WERI-Rb-1 (cell line): ENCODE measurements around the gene CCNI2.
A peak's percentile ranks its signal among the peaks of the same experiment; 100 is the strongest.

ENCODE experiments used
- DNase-seq: peaks from one replicate; pipeline ENCODE4 v3.0.0-alpha.2; 2020
- H3K27ac ChIP-seq: fragments of 250-450 bp; sonication (Bioruptor Pico); 2 replicates; pipeline ENCODE4 v1.5.1; 2020; ENCODE audit warnings: mild to moderate bottlenecking, moderate library complexity
- H3K27me3 ChIP-seq: fragments of 250-450 bp; sonication (Bioruptor Pico); 2 replicates; pipeline ENCODE4 v1.5.1; 2021; ENCODE audit warnings: mild to moderate bottlenecking, low read depth, moderate library complexity; ENCODE audit not compliant: insufficient read depth, severe bottlenecking
- H3K36me3 ChIP-seq: fragments of 250-450 bp; sonication (Bioruptor Pico); 2 replicates; pipeline ENCODE4 v1.5.1; 2020; ENCODE audit warnings: mild to moderate bottlenecking, moderate library complexity
- H3K4me3 ChIP-seq: 2 replicates; pipeline ENCODE4 v1.5.1; 2011; ENCODE audit warnings: low read depth, mild to moderate bottlenecking, control low read depth, low read length
- H3K9me3 ChIP-seq: fragments of 250-450 bp; sonication (Bioruptor Pico); 2 replicates; pipeline ENCODE4 v1.5.1; 2021; ENCODE audit warnings: mild to moderate bottlenecking, moderate library complexity; ENCODE audit not compliant: severe bottlenecking
- TF ChIP-seq, protein P1 (sequence below): IDR thresholded peaks from 2 replicates; pipeline ENCODE4 v1.5.1; 2011; ENCODE audit warnings: low read depth, mild to moderate bottlenecking, control low read depth, inconsistent platforms, low read length

Gene CCNI2

DNA sequence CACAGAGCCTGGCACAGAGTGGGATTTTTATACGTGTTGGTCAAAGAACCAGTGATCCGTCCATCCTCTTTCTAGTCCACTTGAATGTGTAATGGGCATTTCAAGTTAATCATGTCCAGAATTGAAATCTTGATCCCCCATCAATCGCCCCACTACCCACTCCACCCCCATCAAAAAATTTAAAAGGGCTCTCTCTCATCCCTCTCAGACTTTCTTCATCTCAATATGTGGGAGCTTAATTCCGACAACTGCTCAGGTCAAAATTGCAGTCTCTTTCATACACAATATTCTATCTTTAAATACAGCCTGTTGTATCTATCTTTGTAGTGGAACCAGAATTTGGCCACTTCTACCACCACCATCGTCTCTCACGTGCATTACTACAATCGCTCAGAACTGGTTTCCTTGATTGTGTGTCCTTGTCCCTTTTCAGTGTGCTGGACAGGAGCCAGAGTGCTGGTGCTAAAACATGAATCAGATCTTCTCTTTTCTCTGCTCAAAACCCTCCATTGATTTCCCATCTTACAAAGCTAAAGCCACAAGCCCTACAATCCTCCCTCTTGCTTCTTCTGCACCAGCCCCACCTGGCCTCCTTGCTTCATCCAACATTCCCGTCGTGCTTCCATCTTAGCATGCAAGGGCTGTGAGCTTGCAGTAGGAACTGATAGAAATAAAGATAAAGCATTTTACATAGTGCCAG lies 9.1 kb upstream of the CCNI2 start:
- TF ChIP-seq, protein P1, sequence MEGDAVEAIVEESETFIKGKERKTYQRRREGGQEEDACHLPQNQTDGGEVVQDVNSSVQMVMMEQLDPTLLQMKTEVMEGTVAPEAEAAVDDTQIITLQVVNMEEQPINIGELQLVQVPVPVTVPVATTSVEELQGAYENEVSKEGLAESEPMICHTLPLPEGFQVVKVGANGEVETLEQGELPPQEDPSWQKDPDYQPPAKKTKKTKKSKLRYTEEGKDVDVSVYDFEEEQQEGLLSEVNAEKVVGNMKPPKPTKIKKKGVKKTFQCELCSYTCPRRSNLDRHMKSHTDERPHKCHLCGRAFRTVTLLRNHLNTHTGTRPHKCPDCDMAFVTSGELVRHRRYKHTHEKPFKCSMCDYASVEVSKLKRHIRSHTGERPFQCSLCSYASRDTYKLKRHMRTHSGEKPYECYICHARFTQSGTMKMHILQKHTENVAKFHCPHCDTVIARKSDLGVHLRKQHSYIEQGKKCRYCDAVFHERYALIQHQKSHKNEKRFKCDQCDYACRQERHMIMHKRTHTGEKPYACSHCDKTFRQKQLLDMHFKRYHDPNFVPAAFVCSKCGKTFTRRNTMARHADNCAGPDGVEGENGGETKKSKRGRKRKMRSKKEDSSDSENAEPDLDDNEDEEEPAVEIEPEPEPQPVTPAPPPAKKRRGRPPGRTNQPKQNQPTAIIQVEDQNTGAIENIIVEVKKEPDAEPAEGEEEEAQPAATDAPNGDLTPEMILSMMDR, result no peak

DNA sequence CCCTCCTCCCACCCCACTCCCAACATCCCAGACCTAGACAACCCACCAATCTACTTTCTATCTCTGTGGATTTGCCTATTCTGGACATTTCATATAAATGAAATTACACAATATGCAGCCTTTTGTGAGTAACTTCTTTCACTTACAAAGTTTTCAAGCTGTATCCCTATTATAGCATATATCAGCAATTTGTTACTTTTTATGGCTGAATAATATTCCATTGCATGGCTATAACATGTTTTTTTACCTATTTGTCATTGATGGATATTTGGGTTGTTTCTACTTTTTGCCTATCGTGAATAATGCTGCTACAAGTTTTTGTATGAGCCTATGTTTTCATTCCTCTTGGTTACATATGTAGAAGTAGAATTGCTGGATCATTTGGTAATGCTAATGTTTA lies 8.0 kb upstream of the CCNI2 start:
- no peak overlapping the region for H3K27ac ChIP-seq
- no peaks in the 10 kb centered on the region for H3K36me3 ChIP-seq
- H3K27me3 ChIP-seq, result no peaks in the 10 kb centered on the region
- no peak for DNase-seq
- no peak overlapping the region for H3K4me3 ChIP-seq
- TF ChIP-seq, protein P1, result no peak
- H3K9me3 ChIP-seq, result no peaks in the 10 kb centered on the region

More for the DNA sequence above, 9.1 kb upstream of the CCNI2 start:
- DNase-seq, result no peak
- no peaks in the 10 kb centered on the region for H3K27me3 ChIP-seq
- peak overlapping the region; percentile 78 for H3K4me3 ChIP-seq
- no peaks in the 10 kb centered on the region for H3K9me3 ChIP-seq
- H3K27ac ChIP-seq, result no peak overlapping the region
- H3K36me3 ChIP-seq, result peaks cover 8% of the 10 kb centered on the region; the same call in 1 of the 2 replicates

DNA sequence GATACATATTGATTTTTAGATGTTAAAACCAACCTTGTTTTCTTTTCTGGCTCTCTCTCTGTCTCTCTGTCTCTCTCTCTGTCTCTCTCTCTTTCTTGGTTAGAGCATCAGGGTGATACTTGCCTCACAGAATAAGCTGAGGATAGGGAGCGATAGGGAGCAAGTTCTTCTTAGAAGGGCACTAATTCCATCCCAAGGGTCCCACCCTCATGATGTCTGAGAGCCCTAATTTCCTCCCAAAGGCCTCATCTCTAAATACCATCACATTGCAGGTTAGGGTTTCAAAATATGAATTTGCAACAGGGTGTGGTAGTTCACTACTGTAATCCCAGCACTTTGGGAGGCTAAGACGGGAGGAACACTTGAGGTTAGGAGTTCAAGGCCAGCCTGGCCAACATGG lies 5.1 kb upstream of the CCNI2 start:
- no peaks in the 10 kb centered on the region for H3K36me3 ChIP-seq
- TF ChIP-seq, protein P1, result no peak
- no peak for DNase-seq
- no peak overlapping the region for H3K27ac ChIP-seq
- H3K9me3 ChIP-seq, result no peaks in the 10 kb centered on the region
- H3K4me3 ChIP-seq, result no peak overlapping the region
- no peaks in the 10 kb centered on the region for H3K27me3 ChIP-seq

DNA sequence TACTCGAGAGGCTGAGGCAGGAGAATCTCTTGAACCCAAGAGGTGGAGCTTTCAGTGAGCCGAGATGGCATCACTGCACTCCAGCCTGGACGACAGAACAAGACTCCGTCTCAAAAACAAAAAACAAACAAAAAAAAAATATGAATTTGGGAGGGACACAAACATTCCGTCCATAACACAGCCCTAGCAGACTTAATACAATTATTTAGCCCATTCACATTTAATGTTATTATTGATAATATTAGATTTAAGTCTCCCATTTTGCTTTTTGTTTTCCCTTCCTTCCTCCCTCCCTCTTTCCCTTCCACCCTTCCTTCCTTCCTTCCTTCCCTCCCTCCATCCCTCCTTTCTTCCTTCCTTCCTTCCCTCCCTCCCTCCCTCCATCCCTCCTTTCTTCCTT lies 4.6 kb upstream of the CCNI2 start:
- Histone ChIP-seq H3K36me3 (no peaks in the 10 kb centered on the region), H3K4me3 (no peak overlapping the region), H3K9me3 (no peaks in the 10 kb centered on the region), H3K27ac (no peak overlapping the region), H3K27me3 (no peaks in the 10 kb centered on the region)
- TF ChIP-seq, protein P1, result no peak
- DNase-seq, result no peak

DNA sequence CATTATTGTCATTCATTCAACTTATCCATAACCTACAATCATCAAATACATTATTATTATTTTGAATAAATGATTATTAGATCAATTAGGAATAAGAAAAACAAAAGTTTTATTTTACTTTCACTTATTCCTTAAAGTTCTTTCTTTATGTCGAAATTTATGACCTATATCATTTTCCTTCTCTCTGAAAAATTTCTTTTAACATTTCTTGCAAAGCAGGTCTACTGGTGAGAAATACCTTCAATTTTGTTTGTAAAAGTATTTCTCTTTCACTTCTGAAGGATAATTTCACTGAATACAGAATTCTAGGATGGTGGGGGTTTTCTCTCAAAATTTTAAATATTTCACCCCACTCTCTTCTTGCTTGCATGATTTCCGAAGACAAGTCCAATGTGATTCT lies 2.6 kb upstream of the CCNI2 start:
- Histone ChIP-seq H3K9me3 (no peaks in the 10 kb centered on the region), H3K36me3 (no peaks in the 10 kb centered on the region), H3K27ac (no peak overlapping the region), H3K27me3 (no peaks in the 10 kb centered on the region), H3K4me3 (no peak overlapping the region)
- DNase-seq, result no peak
- TF ChIP-seq, protein P1, result no peak

DNA sequence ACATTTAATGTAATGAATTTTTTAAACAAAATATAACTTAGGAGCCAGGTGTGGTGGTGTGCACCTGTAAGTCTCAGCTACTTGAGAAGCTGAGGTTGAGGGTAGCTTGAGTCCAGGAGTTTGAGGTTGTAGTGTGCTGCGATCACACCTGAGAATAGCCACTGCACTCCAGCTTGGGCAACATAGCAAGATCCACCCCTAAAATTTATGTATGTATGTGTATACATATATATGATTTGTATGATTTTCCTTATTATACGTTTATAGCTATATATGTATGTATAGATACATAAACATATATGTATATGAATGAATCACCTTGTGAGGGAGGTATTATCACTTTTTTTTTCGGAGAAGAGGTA lies 653 bp upstream of the CCNI2 start:
- Histone ChIP-seq H3K27me3 (no peaks in the 10 kb centered on the region), H3K27ac (no peak overlapping the region), H3K36me3 (no peaks in the 10 kb centered on the region), H3K4me3 (no peak overlapping the region), H3K9me3 (no peaks in the 10 kb centered on the region)
- TF ChIP-seq, protein P1, result no peak
- DNase-seq, result no peak
